IMR-90 (cell line): ENCODE results near the gene CYTH1. TPM values are rescaled to one million over a fixed set of nuclear protein-coding genes. Genes with fewer than 3 reads are reported as not detected.

Experiments used
- ATAC-seq: fragments of 200-7000 bp; cut with Tn5 transposase; 2 replicates; pipeline ENCODE4 v1.9.1; 2020; ENCODE audit warnings: low read depth, mild to moderate bottlenecking, moderate library complexity
- BruUV-seq: library from RNA; stranded (reverse); fragments of 400-500 nt; replicated peaks from 2 replicates; lab custom pipeline; 2021; lab: Mats Ljungman, UMichigan
- CTCF ChIA-PET: fragments of 300-600 bp; formaldehyde crosslinking; extraction: SDS; loops from one replicate; lab custom pipeline; 2021; ENCODE audit warnings: antibody characterized with exemption; lab: Yijun Ruan, JAX
- POLR2A ChIA-PET: fragments of 300-600 bp; sonication (Branson Sonifier 250); formaldehyde crosslinking; loops from one replicate; lab custom pipeline; 2022; ENCODE audit warnings: antibody characterized with exemption; ENCODE audit not compliant: unreplicated experiment; lab: Charles Lee
- DNase-seq: peaks from one replicate; pipeline ENCODE4 v3.0.0; 2013
- H2AFZ ChIP-seq: replicated peaks from 2 replicates; pipeline ENCODE3; 2013; ENCODE audit warnings: low read length, mild to moderate bottlenecking; ENCODE audit not compliant: poor library complexity
- H2AK5ac ChIP-seq: 2 replicates; pipeline ENCODE4 v1.6.1; 2013; ENCODE audit warnings: low read depth, low read length, inconsistent platforms
- H2AK9ac ChIP-seq: replicated peaks from 2 replicates; pipeline ENCODE3; 2013; ENCODE audit warnings: mild to moderate bottlenecking, low read depth, low read length, moderate library complexity; ENCODE audit not compliant: poor library complexity
- H2BK120ac ChIP-seq: 2 replicates; pipeline ENCODE4 v1.6.1; 2013; ENCODE audit warnings: low read depth, low read length, inconsistent platforms
- H2BK15ac ChIP-seq: 3 replicates; pipeline ENCODE4 v1.6.1; 2013; ENCODE audit warnings: low read depth, low read length, inconsistent platforms
- H2BK20ac ChIP-seq: 2 replicates; pipeline ENCODE4 v1.6.1; 2013; ENCODE audit warnings: low read depth, mild to moderate bottlenecking, inconsistent platforms, low read length, moderate library complexity
- H2BK5ac ChIP-seq: 2 replicates; pipeline ENCODE4 v1.6.1; 2013; ENCODE audit warnings: mild to moderate bottlenecking, low read depth, low read length, inconsistent platforms; ENCODE audit not compliant: poor library complexity, severe bottlenecking
- H3K14ac ChIP-seq: replicated peaks from 2 replicates; pipeline ENCODE4 v1.6.1; 2013; ENCODE audit warnings: low read depth, low read length, inconsistent platforms
- H3K18ac ChIP-seq: 2 replicates; pipeline ENCODE4 v1.6.1; 2013; ENCODE audit warnings: low read depth, low read length, control low read depth
- H3K23ac ChIP-seq: 2 replicates; pipeline ENCODE4 v1.6.1; 2013; ENCODE audit warnings: low read depth, low read length, inconsistent platforms
- H3K27ac ChIP-seq: 2 replicates; pipeline ENCODE4 v1.5.1; 2013; ENCODE audit warnings: mild to moderate bottlenecking, control low read depth, low read length; ENCODE audit not compliant: insufficient read depth
- H3K27me3 ChIP-seq: 2 replicates; pipeline ENCODE4 v1.6.1; 2013; ENCODE audit warnings: low read length; ENCODE audit not compliant: control insufficient read depth, insufficient read depth
- H3K36me3 ChIP-seq: 2 replicates; pipeline ENCODE4 v1.6.1; 2013; ENCODE audit warnings: low read length, mixed read lengths; ENCODE audit not compliant: control insufficient read depth, insufficient read depth
- H3K4ac ChIP-seq: 2 replicates; pipeline ENCODE4 v1.6.1; 2013; ENCODE audit warnings: low read depth, low read length, inconsistent platforms
- H3K4me1 ChIP-seq: 2 replicates; pipeline ENCODE4 v1.6.1; 2013; ENCODE audit warnings: low read length, mixed read lengths; ENCODE audit not compliant: control insufficient read depth, insufficient read depth
- H3K4me2 ChIP-seq: 2 replicates; pipeline ENCODE4 v1.6.1; 2013; ENCODE audit warnings: low read depth, mild to moderate bottlenecking, control low read depth, low read length, moderate library complexity
- H3K4me3 ChIP-seq: 2 replicates; pipeline ENCODE4 v1.5.1; 2013; ENCODE audit warnings: low read depth, mild to moderate bottlenecking, control low read depth, low read length, moderate library complexity; ENCODE audit not compliant: insufficient read depth
- H3K56ac ChIP-seq: 2 replicates; pipeline ENCODE4 v1.6.1; 2013; ENCODE audit warnings: low read length, inconsistent platforms; ENCODE audit not compliant: insufficient read depth; ENCODE audit errors: extremely low read depth
- H3K79me1 ChIP-seq, 2 experiments: 2 replicates each; pipeline ENCODE4 v1.6.1; 2013; ENCODE audit warnings: low read length in 2 of 2, inconsistent platforms in 1 of 2, low read depth in 1 of 2
- H3K9ac ChIP-seq: 2 replicates; pipeline ENCODE4 v1.6.1; 2013; ENCODE audit warnings: low read depth, low read length, control low read depth
- H3K9me1 ChIP-seq: 2 replicates; pipeline ENCODE4 v1.6.1; 2013; ENCODE audit warnings: low read length, inconsistent platforms; ENCODE audit not compliant: insufficient read depth
- H3K9me3 ChIP-seq: 2 replicates; pipeline ENCODE4 v1.6.1; 2013; ENCODE audit warnings: low read length; ENCODE audit not compliant: control insufficient read depth, insufficient read depth
- H4K20me1 ChIP-seq: 2 replicates; pipeline ENCODE4 v1.6.1; 2013; ENCODE audit warnings: low read length, inconsistent platforms; ENCODE audit not compliant: insufficient read depth
- H4K5ac ChIP-seq: 2 replicates; pipeline ENCODE4 v1.6.1; 2013; ENCODE audit warnings: mild to moderate bottlenecking, low read depth, low read length, control low read depth
- H4K8ac ChIP-seq, 2 experiments: 2 replicates each; pipeline ENCODE4 v1.6.1; 2013; ENCODE audit warnings: low read depth in 2 of 2, low read length in 2 of 2, control low read depth in 1 of 2, inconsistent platforms in 1 of 2
- H4K91ac ChIP-seq: 2 replicates; pipeline ENCODE4 v1.6.1; 2013; ENCODE audit warnings: low read depth, low read length, inconsistent platforms; ENCODE audit not compliant: insufficient read depth
- CHD1 ChIP-seq: IDR thresholded peaks from 2 replicates; pipeline ENCODE4 v1.6.1; 2012; ENCODE audit warnings: low read depth, low read length, improper control_type of control experiment
- CTCF ChIP-seq: conservative IDR thresholded peaks from 2 replicates; pipeline ENCODE4 v1.5.1; 2012; ENCODE audit warnings: mild to moderate bottlenecking, low read depth, low read length, improper control_type of control experiment
- FOS ChIP-seq: fragments of 150-350 bp; IDR thresholded peaks from 2 replicates; pipeline ENCODE4 v1.6.1; 2016; ENCODE audit warnings: low read depth, low read length
- MAFK ChIP-seq: IDR thresholded peaks from 2 replicates; pipeline ENCODE4 v1.6.1; 2012; ENCODE audit warnings: low read depth, low read length, improper control_type of control experiment
- MAZ ChIP-seq: IDR thresholded peaks from 2 replicates; pipeline ENCODE4 v1.6.1; 2012; ENCODE audit warnings: low read depth, mild to moderate bottlenecking, low read length, improper control_type of control experiment, moderate library complexity, borderline replicate concordance
- MXI1 ChIP-seq: IDR thresholded peaks from 2 replicates; pipeline ENCODE4 v1.6.1; 2012; ENCODE audit warnings: low read depth, mild to moderate bottlenecking, low read length, moderate library complexity, borderline replicate concordance
- POLR2A ChIP-seq: IDR thresholded peaks from 2 replicates; pipeline ENCODE4 v1.6.1; 2012; ENCODE audit warnings: mild to moderate bottlenecking, low read depth, low read length
- RCOR1 ChIP-seq: IDR thresholded peaks from 2 replicates; pipeline ENCODE4 v1.6.1; 2012; ENCODE audit warnings: mild to moderate bottlenecking, low read length, improper control_type of control experiment; ENCODE audit not compliant: insufficient replicate concordance
- RFX5 ChIP-seq: IDR thresholded peaks from 2 replicates; pipeline ENCODE4 v1.8.0; 2012; ENCODE audit warnings: low read depth, mild to moderate bottlenecking, low read length, moderate library complexity
- SMC3 ChIP-seq: fragments of 150-350 bp; IDR thresholded peaks from 2 replicates; pipeline ENCODE4 v1.6.1; 2016; ENCODE audit warnings: low read depth, mild to moderate bottlenecking, antibody characterized with exemption, low read length, moderate library complexity
- WGBS, 2 experiments: methylation state at CpG; one replicate each; pipeline versions ENCODE4 v1.1.5 to v1.1.7; 2013; ENCODE audit warnings: missing lambda C conversion rate in 2 of 2; ENCODE audit not compliant: insufficient read length in 1 of 2; ENCODE audit errors: extremely low coverage in 2 of 2; 5-methylcytosine and 5-hydroxymethylcytosine counted together
- dilution Hi-C: fragments of 300-500 bp; cut with HindIII; formaldehyde crosslinking; loops from one replicate; pipeline ENCODE4 v1.14.3; 2018; ENCODE audit warnings: low sequenced_read_pairs; ENCODE audit not compliant: unreplicated experiment
- in situ Hi-C: fragments of 300-500 bp; cut with MboI; formaldehyde crosslinking; loops from 3 replicates; pipeline ENCODE4 v1.14.3; 2019; ENCODE audit warnings: low sequenced_read_pairs, inconsistent platforms, mixed read lengths
- intact Hi-C: fragments of 100-400 bp; cut with micrococcal nuclease; formaldehyde crosslinking; loops from 2 replicates; pipeline ENCODE4 v1.10.0; 2022
- polyA plus RNA-seq, 3 experiments: library from polyadenylated mRNA; depleted of rRNA; stranded (reverse); fragments of >200 nt; gene quantifications; 2 replicates each; pipeline ENCODE4 v1.2.3, GENCODE V29; 2012; ENCODE audit warnings: low replicate concordance in 1 of 3
- total RNA-seq: library from RNA; depleted of rRNA; stranded (reverse); fragments of >200 nt; gene quantifications from 2 replicates; pipeline ENCODE4 v1.2.3, GENCODE V29; 2012

CYTH1 gene
- total and polyA plus RNA-seq, 2 of the 4 experiments (the other 2 are of a cell fraction), result 7.9 to 12.4 TPM

- Histone ChIP-seq H3K27me3 (no peaks in the 10 kb centered on the region), H3K9ac (no peak overlapping the region), H3K36me3 (no peaks in the 10 kb centered on the region), H4K20me1 (peaks cover 9% of the 10 kb centered on the region; the same call in 1 of the 2 replicates), H3K56ac (no peak overlapping the region), H2BK5ac (no peak overlapping the region), H4K91ac (no peak overlapping the region), H3K9me1 (peaks cover 21% of the 10 kb centered on the region), H3K14ac (no peak overlapping the region), H3K79me1 (peaks cover 3 to 21% of the 10 kb centered on the region in 2 experiments; a peak in 3 of 4 replicates), H3K9me3 (no peaks in the 10 kb centered on the region), H3K4ac (no peak overlapping the region), H2AK9ac (no peak overlapping the region), H2BK120ac (no peak overlapping the region), H4K5ac (no peak overlapping the region), H3K4me2 (no peak overlapping the region), H3K18ac (no peak overlapping the region), H3K23ac (no peak overlapping the region), H2AFZ (no peak overlapping the region), H3K27ac (no peak overlapping the region), H2AK5ac (no peak overlapping the region), H2BK15ac (no peak overlapping the region), H2BK20ac (no peak overlapping the region), H3K4me1 (peaks cover 11% of the 10 kb centered on the region), H4K8ac (no peak overlapping the region), H3K4me3 (no peak overlapping the region)
- in situ Hi-C loops, result no loop called here
- intact Hi-C loops, result no loop called here
- ChIA-PET CTCF (no interaction called here), POLR2A (no interaction called here)
- DNase-seq (no peak), ATAC-seq (no peak)
- dilution Hi-C loops, result no loop called here
- WGBS, 2 experiments, result no CpG with 5 or more reads among the region's 1 CpG
- BruUV-seq, result no TSS peak
- no peak for TF ChIP-seq RCOR1
- TF ChIP-seq MAFK, result no peak
- no peak for TF ChIP-seq RFX5
- TF ChIP-seq SMC3, result no peak
- no peak for TF ChIP-seq FOS
- TF ChIP-seq POLR2A, result no peak
- no peak for TF ChIP-seq MXI1
- TF ChIP-seq CTCF, result no peak
- TF ChIP-seq CHD1, result no peak
- no peak for TF ChIP-seq MAZ
Observed at GRCh38 chr17:78785663-78786057, 3.6 kb upstream of the CYTH1 start.
